ENCODE measurements around the gene JMJD7.

DNA sequence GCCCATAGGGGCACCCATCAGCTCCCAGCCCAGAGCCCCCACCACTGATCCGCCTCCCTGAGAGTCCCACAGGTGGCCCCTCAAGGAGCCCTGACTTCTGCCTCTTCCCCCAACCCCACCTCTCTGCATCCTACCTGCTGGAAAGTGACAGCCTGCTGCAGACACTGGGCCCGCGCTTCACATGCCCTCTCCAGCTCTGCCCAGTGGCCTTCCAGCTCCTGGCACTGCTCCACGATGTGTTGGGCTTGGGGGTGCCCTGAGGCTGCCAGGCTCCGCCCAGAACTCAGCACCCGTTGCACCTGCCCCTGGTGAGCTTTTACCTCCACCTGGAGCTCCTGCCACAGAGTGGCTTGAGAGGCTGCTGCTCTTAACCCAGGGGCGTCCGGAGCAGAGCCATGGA, 45.8 kb downstream of the JMJD7 start:
- TF ChIP-seq, protein P1, sequence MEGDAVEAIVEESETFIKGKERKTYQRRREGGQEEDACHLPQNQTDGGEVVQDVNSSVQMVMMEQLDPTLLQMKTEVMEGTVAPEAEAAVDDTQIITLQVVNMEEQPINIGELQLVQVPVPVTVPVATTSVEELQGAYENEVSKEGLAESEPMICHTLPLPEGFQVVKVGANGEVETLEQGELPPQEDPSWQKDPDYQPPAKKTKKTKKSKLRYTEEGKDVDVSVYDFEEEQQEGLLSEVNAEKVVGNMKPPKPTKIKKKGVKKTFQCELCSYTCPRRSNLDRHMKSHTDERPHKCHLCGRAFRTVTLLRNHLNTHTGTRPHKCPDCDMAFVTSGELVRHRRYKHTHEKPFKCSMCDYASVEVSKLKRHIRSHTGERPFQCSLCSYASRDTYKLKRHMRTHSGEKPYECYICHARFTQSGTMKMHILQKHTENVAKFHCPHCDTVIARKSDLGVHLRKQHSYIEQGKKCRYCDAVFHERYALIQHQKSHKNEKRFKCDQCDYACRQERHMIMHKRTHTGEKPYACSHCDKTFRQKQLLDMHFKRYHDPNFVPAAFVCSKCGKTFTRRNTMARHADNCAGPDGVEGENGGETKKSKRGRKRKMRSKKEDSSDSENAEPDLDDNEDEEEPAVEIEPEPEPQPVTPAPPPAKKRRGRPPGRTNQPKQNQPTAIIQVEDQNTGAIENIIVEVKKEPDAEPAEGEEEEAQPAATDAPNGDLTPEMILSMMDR (IDR thresholded peaks at IDR 0.05) = no peak
- TF ChIP-seq POLR2A (IDR thresholded peaks at IDR 0.05) = no peak
- TF ChIP-seq EP300 (IDR thresholded peaks at IDR 0.05) = no peak
- no peak for TF ChIP-seq POLR2AphosphoS5 (IDR thresholded peaks at IDR 0.05)
